ENCODE data around the gene NT5C1B.

The NT5C1B gene

GRCh38 chr2:18546567-18546966 is 42.8 kb downstream of the NT5C1B start:
- no peak for DNase-seq (ENCODE audit: low read depth)
- no peak for TF ChIP-seq CTCF (conservative IDR thresholded peaks at IDR 0.05; ENCODE audit: low read depth, low read length)
- H3K4me3 ChIP-seq (ENCODE audit: low read length) = no peak overlapping the region

- no peak for TF ChIP-seq CTCF (conservative IDR thresholded peaks at IDR 0.05; ENCODE audit: low read depth, low read length)
- DNase-seq (ENCODE audit: low read depth) = no peak
- no peak overlapping the region for H3K4me3 ChIP-seq (ENCODE audit: low read length)
These were observed 44.0 kb downstream of the NT5C1B start for GRCh38 chr2:18545384-18545783.

- no peak for DNase-seq (ENCODE audit: low read depth)
- no peak overlapping the region for H3K4me3 ChIP-seq (ENCODE audit: low read length)
- no peak for TF ChIP-seq CTCF (conservative IDR thresholded peaks at IDR 0.05; ENCODE audit: low read depth, low read length)
These were observed 45.2 kb downstream of the NT5C1B start for GRCh38 chr2:18544171-18544570.

GRCh38 chr2:18540872-18541271 is 48.5 kb downstream of the NT5C1B start:
- TF ChIP-seq CTCF (conservative IDR thresholded peaks at IDR 0.05; ENCODE audit: low read depth, low read length) = no peak
- no peak overlapping the region for H3K4me3 ChIP-seq (ENCODE audit: low read length)
- no peak for DNase-seq (ENCODE audit: low read depth)

- H3K4me3 ChIP-seq (ENCODE audit: low read length) = no peak overlapping the region
- DNase-seq (ENCODE audit: low read depth) = no peak
- TF ChIP-seq CTCF (conservative IDR thresholded peaks at IDR 0.05; ENCODE audit: low read depth, low read length) = no peak
These were observed 52.7 kb downstream of the NT5C1B start for GRCh38 chr2:18536697-18537096.

- TF ChIP-seq CTCF (conservative IDR thresholded peaks at IDR 0.05; ENCODE audit: low read depth, low read length) = no peak
- H3K4me3 ChIP-seq (ENCODE audit: low read length) = no peak overlapping the region
- no peak for DNase-seq (ENCODE audit: low read depth)
These were observed 53.3 kb downstream of the NT5C1B start for GRCh38 chr2:18536100-18536499.

GRCh38 chr2:18531194-18531593 is 58.2 kb downstream of the NT5C1B start:
- no peak for TF ChIP-seq CTCF (conservative IDR thresholded peaks at IDR 0.05; ENCODE audit: low read depth, low read length)

More at GRCh38 chr2:18531194-18531593, 58.2 kb downstream of the NT5C1B start:
- no peak for DNase-seq (ENCODE audit: low read depth)
- no peak overlapping the region for H3K4me3 ChIP-seq (ENCODE audit: low read length)

Measured in retinal pigment epithelial cell (primary cell).